Non-pigmented ciliary epithelial cell (primary cell): Measurements from ENCODE around the gene PDZRN4.
"Not testable (repeated sequence)": the region's sequence is repeated elsewhere in the genome, so short reads cannot be mapped to it uniquely, and the experiment has no call there.

Experiments
- DNase-seq: peaks from one replicate; pipeline ENCODE4 v3.0.0-alpha.2; 2010; ENCODE audit warnings: low read depth

The PDZRN4 gene

DNA sequence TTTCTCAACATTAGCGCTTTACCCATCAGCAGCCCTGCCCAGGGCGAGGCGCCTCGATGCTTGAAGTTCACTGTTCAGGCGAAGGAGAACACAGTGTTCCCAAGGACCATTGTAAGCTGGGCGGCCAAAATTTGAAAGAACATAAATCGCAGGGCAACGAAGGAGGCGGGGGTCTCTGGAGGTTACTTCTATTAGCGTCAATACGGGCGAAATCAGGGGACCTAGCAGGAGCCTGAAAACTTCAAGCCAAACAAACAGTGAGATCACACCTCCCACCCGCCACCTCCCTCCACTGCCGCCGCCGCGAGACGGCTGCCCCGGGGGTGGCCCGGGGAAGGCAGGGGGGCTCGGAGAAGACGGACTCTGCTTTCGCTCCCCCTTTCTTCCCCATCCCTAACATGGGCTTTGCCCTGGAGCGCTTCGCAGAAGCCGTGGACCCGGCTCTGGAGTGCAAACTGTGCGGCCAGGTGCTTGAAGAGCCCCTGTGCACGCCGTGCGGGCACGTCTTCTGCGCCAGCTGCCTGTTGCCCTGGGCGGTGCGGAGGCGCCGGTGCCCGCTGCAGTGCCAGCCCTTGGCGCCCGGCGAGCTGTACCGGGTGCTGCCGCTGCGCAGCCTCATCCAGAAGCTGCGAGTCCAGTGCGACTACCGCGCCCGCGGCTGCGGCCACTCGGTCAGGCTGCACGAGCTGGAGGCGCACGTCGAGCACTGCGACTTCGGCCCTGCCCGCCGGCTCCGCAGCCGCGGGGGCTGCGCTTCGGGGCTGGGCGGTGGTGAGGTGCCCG is at the start of gene PDZRN4:
Gene PDZRN4, plus strand, starts transcription at position 263 of the 783 bp plus-strand sequence.
- no peak for DNase-seq

DNA sequence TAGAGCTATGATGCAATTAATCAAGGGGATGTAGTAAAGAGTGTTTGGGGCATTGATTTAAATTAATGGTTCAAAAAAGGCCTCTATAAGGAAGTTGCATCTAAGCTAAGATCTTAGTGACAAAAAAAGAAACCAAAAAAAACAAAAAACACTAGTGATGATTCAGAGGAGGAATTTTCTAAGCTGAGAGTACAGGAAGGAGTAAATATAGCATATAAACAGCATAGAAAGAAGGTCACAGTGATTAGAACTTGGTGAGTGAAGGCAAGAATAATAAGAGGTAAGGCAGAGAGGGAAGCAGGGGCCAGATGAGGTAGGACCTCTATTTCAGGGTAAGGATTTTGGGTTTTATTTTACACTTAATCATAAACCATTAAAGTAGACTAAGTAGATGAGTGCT is 48.0 kb upstream of the PDZRN4 start:
- DNase-seq, result no peak

DNA sequence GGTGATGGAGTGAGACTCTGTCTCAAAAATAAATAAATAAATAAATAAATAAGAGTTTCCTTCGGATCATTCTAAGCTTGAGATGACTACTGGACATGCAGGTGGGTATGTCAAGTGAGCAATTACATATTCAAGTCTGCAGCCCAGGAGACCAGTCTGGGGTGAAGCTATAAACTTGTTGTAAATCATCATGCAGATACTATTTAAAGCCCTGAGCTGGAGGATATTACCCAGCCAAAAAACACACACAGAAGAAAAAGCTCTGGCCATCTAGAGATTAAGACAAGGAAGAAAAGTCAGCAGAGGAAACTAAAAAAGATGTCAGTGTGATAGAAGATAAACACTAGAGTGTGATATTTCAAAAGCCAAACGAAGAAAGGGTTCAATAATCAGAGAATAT is 47.0 kb upstream of the PDZRN4 start:
- DNase-seq, result no peak

DNA sequence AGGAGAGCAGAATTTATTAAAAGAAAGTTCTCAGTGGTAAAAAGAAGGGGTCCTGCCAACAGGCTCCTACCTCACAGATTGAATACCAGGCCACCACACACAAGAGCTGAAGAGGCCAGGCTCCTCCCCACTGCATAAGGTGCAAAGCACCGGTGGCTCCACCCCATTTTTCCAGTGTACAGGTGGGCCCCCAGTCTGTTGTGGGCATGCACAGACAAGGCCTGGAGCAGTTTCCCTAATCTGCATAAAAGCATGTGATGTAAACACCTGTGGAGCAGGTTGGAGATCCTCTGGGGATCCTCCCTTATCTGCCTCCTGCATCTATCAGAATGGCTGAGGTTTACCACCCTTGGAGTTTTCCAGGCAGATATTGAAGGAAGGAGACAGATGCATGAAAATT is 45.7 kb upstream of the PDZRN4 start:
- no peak for DNase-seq

DNA sequence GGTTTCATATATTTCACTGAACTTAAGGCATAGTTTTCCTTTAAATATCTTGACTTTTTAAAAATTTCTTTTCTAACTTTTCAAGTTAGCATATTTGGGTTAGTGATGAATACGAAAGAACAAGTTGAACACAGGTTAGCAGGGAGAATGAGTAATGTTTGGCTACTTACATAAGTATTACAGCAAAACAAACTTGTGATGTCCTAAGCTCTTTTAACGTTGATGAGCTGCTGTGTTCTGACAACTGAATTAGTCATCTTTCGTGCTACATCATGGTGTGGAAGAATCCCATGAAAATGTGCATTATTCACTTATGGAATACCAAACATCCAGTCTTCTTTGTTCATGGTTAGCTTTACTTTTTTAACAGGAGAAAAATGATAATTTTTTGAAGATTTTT is 36.3 kb upstream of the PDZRN4 start:
- peak; percentile 14 for DNase-seq

DNA sequence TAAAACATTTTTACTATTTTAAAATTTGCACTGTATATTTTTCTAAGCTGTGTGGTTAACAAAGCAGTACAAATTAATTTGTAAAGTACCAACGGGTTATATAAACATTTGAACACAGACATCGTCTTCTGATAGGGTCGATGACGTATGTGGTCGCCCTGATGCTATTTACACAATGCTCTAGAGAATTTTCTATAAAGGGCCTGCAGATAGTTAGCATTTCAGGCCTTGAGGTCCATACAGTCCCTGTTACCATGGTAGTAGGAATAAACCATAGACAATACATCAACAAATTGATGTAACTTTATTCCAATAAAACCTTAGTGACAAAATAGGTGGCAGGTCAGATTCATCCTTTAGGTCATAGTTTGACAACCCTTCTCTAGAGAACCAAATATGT is 25.7 kb upstream of the PDZRN4 start:
- DNase-seq, result no peak

DNA sequence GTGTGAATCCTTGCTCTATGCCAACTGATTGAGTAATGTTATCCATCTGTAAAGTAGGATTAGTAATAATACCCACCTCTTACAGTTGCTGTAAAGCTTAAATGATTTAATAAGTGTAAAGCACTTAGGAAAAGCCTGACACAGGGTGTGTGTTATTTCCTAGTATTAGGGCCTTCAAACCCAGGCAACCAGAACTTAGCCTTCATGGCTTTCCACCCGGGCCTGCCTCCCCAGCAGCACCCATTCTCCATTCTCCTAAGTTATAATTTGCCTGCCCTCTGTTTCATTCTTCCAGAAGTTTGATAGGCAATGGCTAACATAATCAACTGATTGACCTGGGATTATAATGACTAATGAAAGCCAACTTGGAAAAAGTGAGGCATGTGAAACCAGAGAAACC is 20.4 kb upstream of the PDZRN4 start:
- no peak for DNase-seq

DNA sequence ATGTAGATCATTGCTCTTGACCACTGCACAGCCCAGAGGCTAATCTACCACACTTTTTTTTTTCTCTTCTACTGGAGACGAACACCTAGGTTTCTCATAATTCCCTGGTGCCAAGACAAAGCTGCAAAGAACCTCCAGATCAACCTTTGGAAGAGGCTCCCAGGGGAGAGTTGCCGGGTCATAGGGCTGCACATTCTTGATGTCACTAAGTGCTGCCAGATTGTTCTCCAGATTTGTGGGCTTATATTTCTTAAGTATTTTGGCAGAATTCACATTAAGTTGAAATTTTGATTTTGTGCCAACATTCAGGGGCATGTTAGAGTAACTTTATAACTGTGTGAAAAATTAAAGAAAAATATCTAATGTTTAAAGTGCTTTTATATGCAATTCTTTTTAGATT is 13.5 kb upstream of the PDZRN4 start:
- no peak for DNase-seq

DNA sequence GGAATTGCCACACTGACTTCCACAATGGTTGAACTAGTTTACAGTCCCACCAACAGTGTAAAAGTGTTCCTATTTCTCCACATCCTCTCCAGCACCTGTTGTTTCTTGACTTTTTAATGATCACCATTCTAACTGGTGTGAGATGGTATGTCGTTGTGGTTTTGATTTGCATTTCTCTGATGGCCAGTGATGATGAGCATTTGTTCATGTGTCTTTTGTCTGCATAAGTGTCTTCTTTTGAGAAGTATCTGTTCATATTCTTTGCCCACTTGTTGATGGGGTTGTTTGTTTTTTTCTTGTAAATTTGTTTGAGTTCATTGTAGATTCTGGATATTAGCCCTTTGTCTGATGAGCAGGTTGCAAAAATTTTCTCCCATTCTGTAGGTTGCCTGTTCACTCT is 8.6 kb upstream of the PDZRN4 start:
- not testable (repeated sequence) for DNase-seq

DNA sequence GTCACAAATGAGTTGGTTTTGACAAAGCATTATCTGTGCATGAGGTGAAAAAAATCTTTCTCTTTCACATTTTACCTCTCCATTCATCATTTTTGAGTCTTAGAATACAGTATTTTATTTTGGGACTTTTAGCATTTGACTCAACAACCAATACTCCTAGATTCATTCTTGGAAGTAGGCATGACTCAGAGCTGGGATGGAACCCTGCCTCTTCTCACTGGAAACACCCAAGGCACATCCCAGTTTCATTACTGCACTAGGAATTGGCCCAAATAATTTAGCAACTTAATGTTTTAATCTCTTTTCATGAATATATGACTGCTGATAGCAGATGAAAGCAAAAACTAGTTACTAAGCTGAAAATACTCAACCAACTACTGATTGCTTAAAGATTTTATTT is 3.3 kb upstream of the PDZRN4 start:
- no peak for DNase-seq

DNA sequence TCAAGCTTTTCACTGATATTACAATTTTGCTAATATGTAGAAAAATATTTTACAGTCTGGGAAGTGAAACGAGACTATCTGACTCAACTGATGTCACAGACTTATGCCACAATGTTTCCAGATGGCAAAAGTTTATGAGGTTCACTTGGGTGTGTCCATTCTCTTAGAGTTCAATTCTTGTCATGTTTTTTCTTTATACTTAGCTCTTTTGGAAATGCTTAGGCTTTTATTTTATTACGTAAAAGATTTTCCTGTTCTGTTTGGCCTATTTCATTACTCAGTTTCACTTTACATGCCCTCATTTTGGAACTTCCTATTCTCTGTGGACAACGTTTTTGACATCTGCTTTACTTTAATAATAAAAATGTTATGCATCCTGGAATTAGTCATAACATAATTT is 2.1 kb upstream of the PDZRN4 start:
- no peak for DNase-seq

DNA sequence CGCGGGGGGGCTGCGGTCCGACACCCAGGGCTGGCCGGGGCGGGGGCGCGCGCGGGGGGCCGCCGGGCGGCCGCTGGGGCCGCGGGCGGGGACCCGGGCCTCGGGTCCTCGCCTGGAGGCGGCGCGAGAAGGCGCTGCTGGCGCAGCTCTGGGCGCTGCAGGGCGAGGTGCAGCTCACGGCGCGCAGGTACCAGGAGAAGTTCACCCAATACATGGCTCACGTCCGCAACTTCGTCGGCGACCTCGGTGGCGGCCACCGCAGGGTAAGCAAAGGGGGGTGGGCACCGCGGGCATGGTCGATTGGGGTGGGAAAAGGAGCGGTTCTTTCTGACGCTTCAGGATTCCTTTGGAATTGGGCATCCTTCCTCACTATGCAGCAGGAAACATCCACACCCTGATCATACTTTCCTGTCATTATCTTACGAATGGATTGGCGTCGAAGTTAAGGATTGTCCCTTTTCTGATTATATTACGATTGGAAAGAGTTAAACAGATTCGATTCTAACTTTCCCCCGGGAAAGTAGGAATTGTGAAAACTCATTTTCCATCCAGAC is 798 bp downstream of the PDZRN4 start:
- DNase-seq, result no peak

DNA sequence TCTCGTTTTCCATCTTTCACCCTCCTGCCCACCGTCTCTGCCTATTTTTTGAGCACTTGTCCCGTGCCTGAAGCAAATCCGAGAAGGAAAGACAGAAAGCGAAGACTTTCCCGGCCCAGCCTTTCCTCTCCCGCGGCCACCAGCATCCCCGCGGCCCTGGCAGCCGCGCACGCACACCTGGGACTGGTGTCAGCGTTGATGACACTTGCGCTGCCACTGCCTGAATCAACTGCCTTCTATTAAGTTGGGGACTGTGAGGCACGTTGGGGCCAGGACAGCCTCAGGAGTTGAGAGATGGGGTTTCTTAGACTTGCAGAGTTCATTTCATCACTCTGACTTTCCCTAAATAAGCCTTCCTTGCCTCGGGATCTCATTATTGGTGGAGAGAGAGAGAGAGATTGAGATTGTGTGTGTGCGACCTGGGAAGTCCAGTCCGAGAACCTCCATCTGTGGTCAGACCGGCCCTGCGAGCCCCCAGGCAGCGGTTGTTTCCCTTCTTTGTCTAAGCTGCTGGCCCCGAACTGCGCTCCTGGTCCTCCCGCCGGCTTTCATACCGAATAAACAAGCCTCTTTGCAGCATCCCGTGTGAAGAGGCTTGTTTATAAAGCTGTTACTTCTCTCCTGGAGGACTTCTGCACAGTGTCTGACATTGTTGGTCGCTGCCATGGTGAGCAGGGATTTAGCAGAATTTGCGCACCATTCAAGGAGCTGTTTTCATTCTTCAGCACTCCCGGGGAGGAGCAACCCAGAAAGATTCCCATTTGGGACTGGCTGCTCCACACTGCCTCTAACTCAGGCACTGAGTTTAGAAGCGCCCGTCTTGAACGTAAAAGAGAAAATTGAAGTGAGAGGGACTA is 1.5 kb downstream of the PDZRN4 start:
- no peak for DNase-seq

DNA sequence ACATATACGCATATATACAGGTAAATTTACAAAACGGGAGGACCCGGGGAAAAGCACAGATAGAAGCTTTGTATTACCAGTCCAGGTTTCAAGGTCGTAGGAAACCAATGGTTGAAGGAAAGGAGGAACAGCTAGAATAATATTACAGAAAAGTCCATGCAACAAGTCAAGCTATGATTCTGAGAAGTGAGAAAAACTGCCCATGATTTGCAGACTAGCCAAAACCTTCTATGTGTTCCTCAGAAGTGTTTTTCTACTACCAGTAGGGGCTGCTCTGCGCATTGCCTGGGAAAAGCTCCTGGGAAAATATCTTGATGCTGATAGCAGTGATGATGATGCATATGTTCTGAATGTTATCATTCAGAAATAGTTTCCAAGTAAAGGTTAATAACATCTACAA is 2.2 kb downstream of the PDZRN4 start:
- peak; percentile 5 for DNase-seq

DNA sequence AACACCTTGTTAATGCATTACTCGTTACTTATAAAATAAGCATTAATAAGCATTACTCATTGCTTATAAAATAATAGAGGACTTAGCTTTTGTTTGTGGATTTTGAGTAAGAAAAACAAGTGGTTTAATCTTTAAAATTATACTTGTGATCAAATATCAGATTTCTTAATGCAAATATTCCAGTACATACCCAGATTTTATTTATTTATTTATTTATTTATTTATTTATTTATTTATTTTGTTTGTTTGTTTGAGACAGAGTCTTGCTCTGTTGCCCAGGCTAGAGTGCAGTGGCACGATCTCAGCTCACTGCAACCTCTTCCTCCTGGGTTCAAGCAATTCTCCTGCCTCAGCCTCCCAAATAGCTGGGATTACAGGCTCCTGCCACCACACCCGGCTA is 3.4 kb downstream of the PDZRN4 start:
- not testable (repeated sequence) for DNase-seq

DNA sequence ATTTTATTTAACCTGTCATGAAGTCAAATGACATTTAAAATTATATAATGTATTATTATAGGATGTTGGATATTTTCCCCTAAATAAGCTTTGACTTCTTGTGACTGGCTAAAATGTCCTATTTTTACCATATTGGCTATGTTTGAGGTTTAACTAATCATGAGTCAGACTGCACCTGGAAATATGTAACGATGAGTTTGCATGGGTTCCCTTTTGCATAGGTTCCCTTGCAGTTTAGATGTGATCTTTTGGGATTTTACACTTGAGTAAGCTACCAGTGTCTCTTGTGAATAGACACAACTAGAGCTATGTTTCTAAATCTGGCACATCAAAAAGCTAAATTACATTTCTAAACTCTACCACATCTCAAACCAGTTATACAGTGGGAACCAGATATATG is 5.2 kb downstream of the PDZRN4 start:
- DNase-seq, result no peak

DNA sequence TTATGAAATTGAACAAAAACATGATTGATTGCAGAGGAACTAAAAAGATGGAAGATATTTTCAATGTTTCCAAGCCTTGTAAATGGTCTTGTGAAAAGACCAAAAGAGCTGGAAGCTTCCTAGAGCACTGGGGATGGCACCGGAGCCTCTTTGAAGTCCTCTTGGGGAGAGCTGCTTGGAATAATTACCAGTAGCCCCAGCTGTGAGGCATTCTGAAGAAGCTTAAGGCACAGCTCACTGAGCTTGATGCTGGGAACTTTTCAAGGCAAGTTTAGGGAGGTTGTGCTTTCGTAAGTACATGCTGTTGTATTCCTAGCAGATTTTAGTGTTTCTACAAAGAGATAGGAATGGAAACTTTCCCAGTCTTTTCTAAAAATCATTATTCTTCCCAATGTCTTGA is 13.9 kb downstream of the PDZRN4 start:
- no peak for DNase-seq

DNA sequence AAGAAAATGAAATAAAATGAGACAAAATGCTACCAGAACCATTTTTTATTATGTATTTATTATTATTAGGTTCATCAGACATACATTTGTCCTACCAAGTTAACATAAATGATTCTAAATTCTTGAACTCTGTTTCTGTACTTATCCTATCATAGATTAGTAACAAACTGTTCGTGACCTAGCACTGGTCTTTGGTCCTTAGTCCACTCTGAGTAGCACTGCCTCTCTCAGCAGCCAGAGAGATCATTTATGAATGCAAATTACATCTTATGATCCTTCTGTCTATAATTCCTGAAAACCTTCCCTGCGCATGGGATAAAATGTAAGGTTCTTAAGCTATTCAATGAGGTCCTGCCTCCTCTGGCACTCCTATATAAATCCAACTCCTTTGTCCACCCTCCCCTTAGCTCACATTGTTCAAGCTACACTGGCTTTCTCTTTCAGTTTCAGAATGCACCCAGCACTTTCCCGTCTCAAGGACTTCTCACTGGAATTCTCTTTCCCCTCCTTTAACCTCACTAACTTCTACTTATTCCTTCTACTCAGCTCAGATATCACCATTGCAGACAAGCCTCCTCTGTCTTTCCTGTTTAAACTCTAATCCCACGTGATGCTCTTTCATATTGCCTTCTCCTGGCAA is 17.1 kb downstream of the PDZRN4 start:
- DNase-seq, result no peak

DNA sequence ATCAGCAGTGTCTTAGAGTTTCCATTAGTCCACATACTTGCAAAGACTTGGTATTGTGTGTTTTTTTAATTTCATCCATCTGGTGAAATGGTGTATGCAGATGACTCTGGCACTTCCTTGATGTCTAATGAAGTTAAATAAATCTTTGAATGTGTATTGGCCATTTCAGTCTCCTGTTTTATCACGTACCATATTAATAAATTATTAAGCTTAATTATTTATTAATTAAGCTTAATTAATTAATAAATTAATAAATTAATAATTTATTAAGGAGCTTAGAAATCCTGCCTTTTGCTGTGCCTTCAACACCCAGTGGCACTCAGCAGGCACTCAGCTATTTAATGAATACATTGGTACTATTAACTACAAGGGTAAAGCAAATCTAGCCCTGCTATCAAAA is 18.2 kb downstream of the PDZRN4 start:
- DNase-seq, result no peak

DNA sequence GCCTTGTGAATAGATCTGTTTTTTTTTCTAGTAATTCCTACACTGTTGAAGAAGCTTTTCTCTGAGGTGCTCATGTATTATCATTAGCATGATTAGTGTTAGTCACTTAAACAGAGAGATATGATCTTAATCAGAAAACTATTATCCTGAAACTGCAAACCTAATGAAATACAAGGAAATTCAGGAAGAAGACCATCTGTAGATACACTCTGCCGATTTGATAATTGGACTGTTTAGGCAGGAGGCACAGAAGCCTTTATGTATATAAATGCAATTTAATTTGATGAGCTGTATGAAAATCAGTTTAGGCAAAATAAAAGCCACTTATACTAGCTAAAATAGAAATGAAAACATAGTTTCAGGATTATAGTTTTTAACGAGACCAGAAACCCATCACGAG is 23.3 kb downstream of the PDZRN4 start:
- no peak for DNase-seq

DNA sequence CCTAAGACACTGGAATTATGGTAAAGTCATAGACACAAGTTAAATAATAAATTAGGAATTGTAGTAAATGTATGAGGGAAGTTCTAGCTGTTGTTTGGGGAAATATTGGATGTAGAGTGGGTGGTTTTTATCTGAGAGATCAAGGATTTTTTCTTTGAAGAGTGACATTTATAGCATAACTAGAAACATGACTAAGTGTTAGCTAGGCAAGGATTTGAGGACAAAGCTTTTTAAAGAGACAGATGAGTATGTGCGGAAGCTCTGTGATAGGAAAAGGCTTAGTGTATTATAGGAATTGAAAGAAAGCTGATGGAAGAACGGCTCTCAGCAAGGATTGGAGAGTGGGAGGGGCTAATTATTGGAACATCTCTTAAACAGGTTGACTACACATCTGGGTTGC is 24.5 kb downstream of the PDZRN4 start:
- DNase-seq, result no peak

DNA sequence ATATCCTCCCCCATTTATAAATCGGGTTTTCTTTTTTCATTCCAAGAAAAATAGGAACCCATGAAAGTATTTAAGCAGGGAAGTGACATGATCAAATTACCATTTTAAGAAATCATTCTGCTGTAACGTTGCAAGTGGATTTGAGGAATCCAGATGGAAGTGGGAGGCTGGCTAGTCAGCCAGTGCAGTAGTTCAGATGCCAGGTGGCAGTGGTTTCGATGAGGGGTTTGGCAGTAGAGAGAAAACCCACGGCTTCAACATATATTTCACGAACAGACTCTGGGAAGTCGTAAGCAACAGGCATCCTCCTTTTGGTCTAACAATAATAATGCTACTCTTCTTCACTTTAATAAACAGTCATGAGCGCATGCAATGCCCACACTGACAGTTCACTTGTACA is 25.0 kb downstream of the PDZRN4 start:
- DNase-seq, result no peak

DNA sequence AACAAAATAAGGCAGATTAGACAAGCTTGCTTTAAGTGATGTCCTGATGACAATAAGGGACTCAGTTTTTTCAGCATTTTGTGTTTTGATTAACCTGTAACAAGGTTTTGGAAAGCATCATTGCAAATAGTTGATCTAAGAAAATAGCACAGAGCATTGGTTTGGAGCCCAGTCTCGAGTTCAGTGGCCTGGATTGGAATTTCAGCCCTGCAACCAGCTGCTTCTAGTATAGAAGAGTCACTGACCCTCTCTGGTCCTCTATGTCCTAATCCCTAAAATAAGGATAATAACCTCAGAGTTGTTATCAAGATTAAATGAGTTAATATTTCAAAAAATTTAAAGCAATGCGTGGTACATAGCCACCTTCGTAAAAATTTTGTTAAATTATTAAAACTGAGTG is 25.5 kb downstream of the PDZRN4 start:
- DNase-seq, result no peak
